WTC11 (cell line): ENCODE measurements around the gene GSC. TPM values are rescaled to one million over a fixed set of nuclear protein-coding genes. Genes with fewer than 3 reads are reported as not detected.
A peak's percentile ranks its signal among the peaks of the same experiment; 100 is the strongest.

ENCODE experiments used
- ATAC-seq: fragments of 200-7000 bp; cut with Tn5 transposase; 2 replicates; pipeline ENCODE4 v1.10.0; 2021; ENCODE audit warnings: mild to moderate bottlenecking, moderate library complexity
- CTCF ChIA-PET: fragments of 300-600 bp; sonication (Branson Sonifier 250); formaldehyde crosslinking; loops from one replicate; lab custom pipeline; 2021; ENCODE audit warnings: antibody characterized with exemption; lab: Charles Lee
- POLR2A ChIA-PET: fragments of 350-600 bp; sonication (Branson Sonifier 250); formaldehyde crosslinking; loops from one replicate; lab custom pipeline; 2021; ENCODE audit warnings: antibody characterized with exemption; lab: Charles Lee
- DNase-seq: peaks from one replicate; pipeline ENCODE4 v3.0.0; 2021; ENCODE audit warnings: low spot score
- H3K27ac Mint-ChIP-seq: 2 replicates; pipeline ENCODE4 v1.8.0; 2021; ENCODE audit warnings: mixed read lengths
- H3K27me3 Mint-ChIP-seq: 2 replicates; pipeline ENCODE4 v1.8.0; 2021; ENCODE audit warnings: low read depth, mild to moderate bottlenecking, moderate library complexity, mixed read lengths
- H3K36me3 Mint-ChIP-seq: 2 replicates; pipeline ENCODE4 v1.8.0; 2021; ENCODE audit warnings: mixed read lengths
- H3K4me1 Mint-ChIP-seq: 2 replicates; pipeline ENCODE4 v1.8.0; 2022; ENCODE audit warnings: mixed read lengths
- H3K4me3 Mint-ChIP-seq: 2 replicates; pipeline ENCODE4 v1.8.0; 2021; ENCODE audit warnings: mild to moderate bottlenecking, moderate library complexity, mixed read lengths
- H3K9me3 Mint-ChIP-seq: 2 replicates; pipeline ENCODE4 v1.8.0; 2021; ENCODE audit warnings: mixed read lengths
- ATF1 ChIP-seq: sonication (generic); formaldehyde crosslinking; IDR thresholded peaks from 2 replicates; pipeline ENCODE4 v1.8.1; 2023; ENCODE audit warnings: mild to moderate bottlenecking, moderate library complexity, missing genetic modification reagents
- ATF6 ChIP-seq: sonication (generic); formaldehyde crosslinking; IDR thresholded peaks from 2 replicates; pipeline ENCODE4 v1.8.1; 2023; ENCODE audit warnings: mild to moderate bottlenecking, missing genetic modification reagents
- CREB1 ChIP-seq: sonication (generic); formaldehyde crosslinking; IDR thresholded peaks from 2 replicates; pipeline ENCODE4 v1.8.0; 2023; ENCODE audit warnings: mild to moderate bottlenecking, missing genetic modification reagents
- FOXK1 ChIP-seq: sonication (generic); formaldehyde crosslinking; IDR thresholded peaks from 2 replicates; pipeline ENCODE4 v1.8.0; 2022; ENCODE audit warnings: mild to moderate bottlenecking, moderate library complexity, missing genetic modification reagents
- FOXP1 ChIP-seq: sonication (generic); formaldehyde crosslinking; IDR thresholded peaks from 2 replicates; pipeline ENCODE4 v1.8.0; 2022; ENCODE audit warnings: missing genetic modification reagents, mild to moderate bottlenecking, moderate library complexity, borderline replicate concordance
- IRF2 ChIP-seq: sonication (generic); formaldehyde crosslinking; IDR thresholded peaks from 2 replicates; pipeline ENCODE4 v1.8.0; 2022; ENCODE audit warnings: low read depth, missing genetic modification reagents, borderline replicate concordance
- KAT7 ChIP-seq: sonication (generic); formaldehyde crosslinking; IDR thresholded peaks from 2 replicates; pipeline ENCODE4 v1.8.1; 2023; ENCODE audit warnings: missing genetic modification reagents, mild to moderate bottlenecking, borderline replicate concordance
- MYBL2 ChIP-seq: sonication (generic); formaldehyde crosslinking; IDR thresholded peaks from 2 replicates; pipeline ENCODE4 v1.8.1; 2023; ENCODE audit warnings: mild to moderate bottlenecking, moderate library complexity, missing genetic modification reagents
- NR1H2 ChIP-seq: sonication (generic); formaldehyde crosslinking; IDR thresholded peaks from 2 replicates; pipeline ENCODE4 v1.9.0; 2021; ENCODE audit warnings: mild to moderate bottlenecking, moderate library complexity, missing genetic modification reagents
- RELA ChIP-seq: sonication (generic); formaldehyde crosslinking; IDR thresholded peaks from 2 replicates; pipeline ENCODE4 v1.8.1; 2022; ENCODE audit warnings: missing genetic modification reagents, mild to moderate bottlenecking, borderline replicate concordance
- STAT6 ChIP-seq: sonication (generic); formaldehyde crosslinking; conservative IDR thresholded peaks from 2 replicates; pipeline ENCODE4 v1.8.1; 2023; ENCODE audit warnings: mild to moderate bottlenecking, low read depth, missing genetic modification reagents, moderate library complexity
- TEAD1 ChIP-seq: sonication (generic); formaldehyde crosslinking; IDR thresholded peaks from 2 replicates; pipeline ENCODE4 v1.8.0; 2022; ENCODE audit warnings: mild to moderate bottlenecking, missing genetic modification reagents
- ZBTB43 ChIP-seq: sonication (generic); formaldehyde crosslinking; IDR thresholded peaks from 2 replicates; pipeline ENCODE4 v1.8.1; 2023; ENCODE audit warnings: mild to moderate bottlenecking, missing genetic modification reagents
- ZNF281 ChIP-seq: sonication (generic); formaldehyde crosslinking; IDR thresholded peaks from 2 replicates; pipeline ENCODE4 v1.8.0; 2023; ENCODE audit warnings: mild to moderate bottlenecking, missing genetic modification reagents
- ZNF512 ChIP-seq: sonication (generic); formaldehyde crosslinking; IDR thresholded peaks from 2 replicates; pipeline ENCODE4 v1.8.1; 2022; ENCODE audit warnings: missing genetic modification reagents, borderline replicate concordance
- total RNA-seq: library from RNA; stranded (reverse); gene quantifications from 3 replicates; pipeline ENCODE4 v1.2.3, GENCODE V29; 2021

GSC gene
- total RNA-seq, 1 experiment from 2014 or later = 4.4 TPM

GRCh38 chr14:94775091-94775870, 5.4 kb upstream of the GSC start:
- H3K4me3 Mint-ChIP-seq = peak overlapping the region; percentile 48
- ChIA-PET POLR2A (no interaction called here), CTCF (no interaction called here)
- H3K36me3 Mint-ChIP-seq = no peaks in the 10 kb centered on the region
- peaks cover 70% of the 10 kb centered on the region for H3K4me1 Mint-ChIP-seq
- peak; percentile 30 for DNase-seq
- ATAC-seq = peak; percentile 12; the same call in 1 of the 2 replicates
- H3K27me3 Mint-ChIP-seq = peaks cover 100% of the 10 kb centered on the region
- H3K9me3 Mint-ChIP-seq = no peaks in the 10 kb centered on the region
- TF ChIP-seq MYBL2 (CRISPR knock-in tag) (no peak), TEAD1 (CRISPR knock-in tag) (no peak), ZBTB43 (CRISPR knock-in tag) (no peak), IRF2 (CRISPR knock-in tag) (no peak), FOXK1 (no peak), ATF1 (CRISPR knock-in tag) (no peak), CREB1 (no peak)
- TF ChIP-seq, all 79 proteins: peak for 0
- no peak overlapping the region for H3K27ac Mint-ChIP-seq

- no peak for TF ChIP-seq STAT6
- TF ChIP-seq, all 79 proteins: peak for 0
- H3K27ac Mint-ChIP-seq = no peak overlapping the region
- peaks cover 98% of the 10 kb centered on the region for H3K27me3 Mint-ChIP-seq
- ATAC-seq (no peak), DNase-seq (no peak)
- peaks cover 69% of the 10 kb centered on the region for H3K4me1 Mint-ChIP-seq
- peak overlapping the region; percentile 76 for H3K4me3 Mint-ChIP-seq
- CTCF ChIA-PET = interaction anchor here (0.8 to 1.3 kb wide), 4 partner anchors 11 to 658 kb away, joined by 3 read pairs; no protein-coding TSS in a partner anchor
- H3K36me3 Mint-ChIP-seq = no peaks in the 10 kb centered on the region
- no peaks in the 10 kb centered on the region for H3K9me3 Mint-ChIP-seq
- POLR2A ChIA-PET = no interaction called here
Observed at GRCh38 chr14:94774344-94775090, 4.6 kb upstream of the GSC start.

GRCh38 chr14:94773655-94774343, 3.9 kb upstream of the GSC start:
- CTCF ChIA-PET = interaction anchor here (0.5 to 1.3 kb wide), 5 partner anchors 10 to 658 kb away, joined by 3 to 5 read pairs (median 3); no protein-coding TSS in a partner anchor
- no peaks in the 10 kb centered on the region for H3K9me3 Mint-ChIP-seq
- H3K27ac Mint-ChIP-seq = no peak overlapping the region
- peaks cover 98% of the 10 kb centered on the region for H3K27me3 Mint-ChIP-seq
- ATAC-seq (peak; percentile 7; the same call in 1 of the 2 replicates), DNase-seq (peak; percentile 42)
- POLR2A ChIA-PET = no interaction called here
- H3K4me1 Mint-ChIP-seq = peaks cover 69% of the 10 kb centered on the region
- H3K4me3 Mint-ChIP-seq = peak overlapping the region; percentile 76
- no peaks in the 10 kb centered on the region for H3K36me3 Mint-ChIP-seq
- no peak for TF ChIP-seq ZNF512 (CRISPR knock-in tag)
- TF ChIP-seq FOXP1 (CRISPR knock-in tag) = no peak
- no peak for TF ChIP-seq ZBTB43 (CRISPR knock-in tag)
- TF ChIP-seq KAT7 (CRISPR knock-in tag) = no peak
- TF ChIP-seq ATF6 (CRISPR knock-in tag) = no peak
- no peak for TF ChIP-seq NR1H2 (CRISPR knock-in tag)
- TF ChIP-seq ZNF281 (CRISPR knock-in tag) = no peak
- no peak for TF ChIP-seq RELA (CRISPR knock-in tag)
